NOMO-1 (cell line): ENCODE measurements around the gene PTPRT.

Source experiments
- DNase-seq, 2 experiments: peaks; one replicate each; lab custom pipeline; 2025; ENCODE audit not compliant: unreplicated experiment in 2 of 2; lab: John Stamatoyannopoulos, UW

Gene PTPRT

DNA sequence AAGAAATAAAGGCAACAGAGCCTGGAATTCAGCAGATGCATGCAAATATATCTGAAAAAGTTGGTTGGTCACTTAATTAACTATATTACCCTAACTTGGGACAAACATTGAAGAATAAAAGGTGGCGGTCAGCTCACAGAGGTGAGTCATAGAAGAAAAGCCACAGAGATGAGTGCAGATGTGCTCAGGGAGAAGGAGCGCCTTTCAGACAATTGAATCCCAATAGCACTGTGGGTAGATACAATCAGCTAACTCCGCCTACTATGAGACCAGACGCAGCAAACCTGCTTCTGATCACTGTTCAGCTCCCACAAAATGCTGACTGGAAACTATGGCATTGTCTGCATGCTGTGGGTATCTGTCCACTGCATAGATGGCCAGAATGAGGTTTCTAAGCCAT lies 447.8 kb downstream of the PTPRT start:
- no peak for DNase-seq

GRCh38 chr20:42740226-42740870 lies 449.4 kb downstream of the PTPRT start:
- no peak for DNase-seq

GRCh38 chr20:42739683-42740082 lies 450.0 kb downstream of the PTPRT start:
- DNase-seq: no peak

DNA sequence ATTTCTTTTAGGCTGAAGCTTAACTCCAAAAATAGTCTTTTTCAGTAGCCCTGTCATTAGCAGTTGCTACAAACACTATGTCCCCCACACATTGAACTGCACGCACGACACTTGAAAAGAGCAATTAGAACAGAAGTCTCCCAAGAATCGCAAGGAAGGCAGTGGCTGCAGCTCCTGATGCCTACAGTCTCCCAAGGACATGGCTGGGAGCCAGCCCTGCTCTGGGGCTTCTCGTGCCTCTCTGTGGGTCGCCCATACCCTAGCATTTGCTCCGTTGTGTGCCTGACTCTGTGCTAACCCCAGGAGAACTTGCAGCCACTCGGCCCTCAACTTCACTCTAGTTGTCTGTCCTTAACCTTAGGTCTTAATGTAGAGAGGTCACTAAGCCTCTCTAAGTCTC lies 454.2 kb downstream of the PTPRT start:
- DNase-seq: no peak

- no peak for DNase-seq
Observed at GRCh38 chr20:42734660-42735368, 454.9 kb downstream of the PTPRT start.

DNA sequence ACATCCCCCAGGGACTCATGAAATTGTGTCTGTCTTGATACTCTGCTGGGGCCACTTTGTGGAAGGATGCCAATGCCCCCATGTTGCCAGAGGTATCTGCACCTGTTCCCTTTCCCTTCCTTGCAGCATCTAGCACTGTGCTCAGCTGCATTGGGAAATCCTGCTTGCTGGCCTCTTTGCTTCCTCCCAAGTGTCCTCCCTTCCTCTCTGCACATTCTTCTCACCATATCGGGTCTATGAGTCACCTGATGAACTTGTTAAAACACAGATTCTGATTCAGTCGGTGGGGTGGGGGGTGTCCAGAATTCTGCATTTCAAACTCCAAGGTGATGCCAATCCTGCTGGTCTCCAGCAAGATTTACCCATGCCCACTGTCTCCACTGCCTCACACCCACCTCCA lies 467.8 kb downstream of the PTPRT start:
- no peak for DNase-seq

DNA sequence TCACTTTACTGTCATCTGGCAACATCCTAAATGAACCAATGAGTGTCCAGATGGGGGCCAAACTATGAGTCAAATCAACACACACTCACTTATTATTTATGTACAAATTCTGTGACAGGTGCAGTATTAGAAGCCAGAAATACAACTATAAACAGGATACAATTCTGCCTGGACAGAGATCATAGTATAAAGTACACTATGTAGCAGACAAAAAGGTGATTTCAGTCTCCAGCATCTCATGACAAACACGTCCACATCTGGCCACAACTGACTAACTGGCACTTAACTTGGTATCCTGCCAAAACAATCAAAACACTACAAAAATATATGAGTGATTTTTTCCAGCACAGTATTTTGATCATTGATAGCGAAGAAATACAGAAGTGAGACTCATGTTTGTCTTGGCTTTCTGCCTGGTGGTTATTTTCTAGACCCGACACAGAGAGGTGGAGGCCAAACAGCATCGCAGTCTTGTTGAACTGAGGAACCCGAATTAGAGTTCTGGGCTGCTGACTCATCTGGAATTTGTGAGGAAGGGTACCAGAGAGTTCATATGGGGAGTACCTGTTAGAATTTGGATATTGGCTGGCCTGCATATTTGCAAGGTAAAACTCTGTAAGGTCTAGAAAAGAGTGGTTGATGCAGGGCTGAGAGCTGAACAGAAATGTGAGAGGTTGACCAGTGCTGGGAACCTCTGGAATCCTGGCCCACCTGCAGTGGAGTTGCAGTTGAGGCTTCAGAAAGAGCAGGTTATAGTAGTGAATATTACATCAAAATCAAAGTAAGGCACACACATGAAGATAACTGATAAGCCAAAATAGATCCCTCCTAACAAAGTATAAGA lies 475.2 kb downstream of the PTPRT start:
- no peak for DNase-seq

GRCh38 chr20:42708266-42708665 lies 481.4 kb downstream of the PTPRT start:
- no peak for DNase-seq

DNA sequence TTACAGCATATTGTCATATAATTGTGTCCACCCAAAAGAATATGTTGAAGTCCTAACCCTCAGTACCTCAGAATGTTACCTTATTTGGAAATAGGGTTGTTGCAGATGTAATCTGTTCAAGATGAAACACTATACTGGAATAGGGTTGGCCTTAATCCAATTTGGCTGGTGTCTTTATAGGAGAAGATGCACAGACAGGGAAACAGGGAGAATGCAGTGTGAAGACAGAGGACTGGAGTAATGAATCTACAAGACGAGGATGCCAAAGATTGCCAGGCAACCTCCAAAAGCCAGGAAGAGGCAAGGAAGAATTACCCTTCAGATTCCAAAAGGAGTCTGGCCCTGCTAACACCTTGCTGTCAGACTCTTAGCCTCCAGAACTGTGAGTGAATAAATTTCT lies 482.9 kb downstream of the PTPRT start:
- DNase-seq: no peak

GRCh38 chr20:42705550-42705949 lies 484.2 kb downstream of the PTPRT start:
- DNase-seq: no peak

GRCh38 chr20:42703744-42704143 lies 486.0 kb downstream of the PTPRT start:
- no peak for DNase-seq

- DNase-seq: no peak
Observed at GRCh38 chr20:42701948-42702347, 487.8 kb downstream of the PTPRT start.

DNA sequence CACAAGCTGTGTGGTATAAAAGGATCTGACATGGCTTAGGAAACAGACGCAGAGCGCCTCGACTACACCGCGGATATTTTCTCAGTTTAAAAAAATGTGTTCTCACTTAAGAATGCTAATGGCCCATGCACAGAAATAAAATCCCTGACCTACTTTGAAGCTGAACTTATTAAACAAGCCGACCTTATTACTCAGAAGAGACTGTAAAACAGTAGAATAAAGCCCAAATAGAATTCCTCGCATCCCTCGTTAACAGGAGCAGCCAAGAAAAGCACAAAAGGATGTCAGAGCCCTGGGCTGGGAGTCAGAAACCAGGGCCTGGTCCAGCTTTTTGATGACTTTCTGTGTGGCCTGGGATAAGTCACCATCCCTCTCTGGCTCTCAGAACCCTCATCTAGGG lies 489.3 kb downstream of the PTPRT start:
- no peak for DNase-seq

- DNase-seq: no peak
Observed at GRCh38 chr20:42697962-42698361, 491.7 kb downstream of the PTPRT start.

- DNase-seq: no peak
Observed at GRCh38 chr20:42690842-42691437, 498.8 kb downstream of the PTPRT start.

DNA sequence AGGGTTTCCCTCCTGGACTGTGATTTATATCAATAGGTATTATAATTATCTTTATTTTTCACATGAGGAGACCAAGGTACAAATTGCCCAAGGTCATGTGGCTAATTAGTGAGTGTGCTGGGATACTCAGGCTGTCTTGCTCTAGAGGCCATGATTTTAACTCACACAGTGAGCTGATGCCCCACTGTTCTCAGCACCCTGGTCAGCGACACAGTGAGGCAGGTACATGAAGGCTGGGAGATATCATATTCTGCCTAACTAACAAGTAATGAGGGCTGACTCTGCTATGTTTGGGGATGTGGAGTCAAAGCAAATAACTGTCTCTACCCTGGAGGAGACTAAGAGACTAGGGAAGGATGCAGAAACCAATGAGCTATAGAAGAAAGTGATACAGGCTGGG lies 501.1 kb downstream of the PTPRT start:
- DNase-seq: no peak

DNA sequence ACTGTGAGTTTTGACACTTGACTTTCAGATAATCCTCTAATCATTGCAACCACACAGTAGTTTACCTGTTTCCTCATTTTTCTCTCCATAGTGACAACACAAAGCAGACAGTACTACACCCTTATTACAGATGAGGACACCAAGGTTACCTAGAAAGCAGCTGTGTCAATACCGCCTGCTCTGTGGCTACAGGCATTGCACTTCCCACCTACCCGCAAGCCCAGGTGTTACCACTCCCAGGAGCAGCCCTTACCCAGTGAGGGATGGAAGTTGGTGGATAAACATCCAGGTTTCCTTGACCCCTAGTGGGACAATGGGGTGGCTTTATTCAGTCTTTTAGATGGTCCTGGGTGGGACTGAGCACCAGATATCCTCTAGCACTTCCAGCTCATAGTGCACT lies 503.6 kb downstream of the PTPRT start:
- no peak for DNase-seq

- DNase-seq: no peak
Observed at GRCh38 chr20:42678895-42679294, 510.8 kb downstream of the PTPRT start.

DNA sequence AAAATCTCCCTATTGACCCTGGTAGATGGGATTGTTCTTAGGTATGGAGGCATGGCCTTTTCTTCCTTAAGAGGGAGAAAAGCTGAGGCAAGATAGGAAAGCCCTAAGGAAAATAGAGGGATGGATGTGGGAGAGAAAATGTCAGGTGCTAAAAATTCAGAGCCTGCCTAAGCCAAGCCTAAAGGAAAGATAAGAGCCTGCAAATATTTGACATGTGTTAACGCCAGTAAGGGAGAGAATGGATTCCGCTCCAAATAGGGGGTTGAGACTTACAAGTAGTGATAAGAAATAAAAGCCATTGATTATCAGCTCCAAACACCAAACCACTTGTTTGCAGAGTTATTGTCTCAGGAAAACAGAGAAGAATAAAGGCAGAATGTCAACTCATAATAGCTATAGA lies 533.6 kb downstream of the PTPRT start:
- DNase-seq: no peak

DNA sequence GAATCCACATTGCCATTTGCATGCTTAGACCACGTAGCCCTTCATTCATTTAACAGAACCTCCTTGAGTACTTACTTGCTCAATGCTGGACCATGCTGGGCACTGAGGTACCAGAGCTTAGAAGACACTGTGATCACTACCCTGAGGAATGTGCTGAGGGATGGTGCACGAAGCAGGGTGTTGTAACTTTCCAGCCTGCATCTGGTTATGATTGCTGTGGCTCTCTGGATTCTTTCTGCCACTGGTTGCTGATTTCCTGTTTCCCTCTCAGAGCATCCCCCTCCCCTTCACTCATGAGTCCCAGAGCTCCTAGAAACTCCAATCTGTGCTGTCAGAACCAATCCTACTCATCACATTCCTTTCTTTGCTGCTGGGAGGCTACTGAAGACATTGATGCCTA lies 537.4 kb downstream of the PTPRT start:
- DNase-seq: no peak

DNA sequence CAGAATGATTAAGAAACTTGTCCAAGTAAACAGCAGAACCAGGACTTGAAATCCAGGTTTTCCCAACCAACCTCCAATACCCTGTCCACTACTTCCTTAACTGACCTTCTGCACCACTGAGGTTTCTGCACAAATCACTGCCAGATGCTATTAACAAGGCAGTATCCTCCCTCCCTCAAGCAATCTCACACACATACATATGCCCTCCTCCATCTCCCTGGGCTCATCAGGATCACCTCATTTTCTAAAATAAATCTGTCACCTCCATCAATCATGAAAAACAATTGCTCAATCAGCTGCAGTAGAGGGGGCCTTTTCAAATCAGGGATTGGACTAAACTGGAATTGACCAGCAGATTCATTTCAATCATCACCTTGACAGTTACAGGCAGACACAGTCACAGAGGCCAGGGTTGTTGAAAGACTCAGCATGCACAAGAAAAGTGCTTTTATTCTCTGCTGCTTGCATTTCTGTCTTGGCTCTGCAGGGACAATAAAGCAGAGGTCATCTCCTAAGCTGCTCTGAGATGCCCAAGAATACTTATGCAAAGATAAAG lies 539.4 kb downstream of the PTPRT start:
- DNase-seq: no peak
